Type B pancreatic cell (in vitro differentiated cells): ENCODE measurements around the gene CORO1C. TPM values are rescaled to one million over a fixed set of nuclear protein-coding genes. Genes with fewer than 3 reads are reported as not detected.

Source experiments
- DNase-seq: peaks from one replicate; pipeline ENCODE4 v3.0.0; 2021; ENCODE audit warnings: mixed read lengths; ENCODE audit not compliant: unreplicated experiment; ENCODE audit errors: extremely low spot score
- H3K27ac Mint-ChIP-seq: 2 replicates; pipeline ENCODE4 v1.8.0; 2021; ENCODE audit warnings: mild to moderate bottlenecking, mixed read lengths
- H3K27me3 Mint-ChIP-seq: 2 replicates; pipeline ENCODE4 v1.8.0; 2021; ENCODE audit warnings: mixed read lengths
- H3K36me3 Mint-ChIP-seq: 2 replicates; pipeline ENCODE4 v1.8.0; 2021; ENCODE audit warnings: mixed read lengths
- H3K4me1 Mint-ChIP-seq: one replicate; pipeline ENCODE4 v1.8.0; 2021; ENCODE audit warnings: mixed read lengths; ENCODE audit not compliant: unreplicated experiment
- H3K4me3 Mint-ChIP-seq: 2 replicates; pipeline ENCODE4 v1.8.0; 2021; ENCODE audit warnings: mild to moderate bottlenecking, mixed read lengths
- H3K9me3 Mint-ChIP-seq: 2 replicates; pipeline ENCODE4 v1.8.0; 2021; ENCODE audit warnings: mixed read lengths
- CTCF ChIP-seq: fragments of 200-600 bp; sonication (generic); conservative IDR thresholded peaks from 2 replicates; pipeline ENCODE4 v1.5.0; 2021; ENCODE audit warnings: antibody characterized with exemption, mild to moderate bottlenecking
- microRNA-seq: library from miRNA; unstranded; fragments of <30 nt; microRNA quantifications from one replicate; pipeline ENCODE4, GENCODE V29; 2020
- total RNA-seq: library from RNA; stranded (reverse); gene quantifications from 2 replicates; pipeline ENCODE4 v1.2.1, GENCODE V29; 2021; ENCODE audit warnings: low replicate concordance

The CORO1C gene
- total RNA-seq, 1 donor from 2014 or later: 103 TPM

GRCh38 chr12:108595711-108596647 lies 135.3 kb downstream of the CORO1C start:
- no peak for TF ChIP-seq CTCF
- no peaks in the 10 kb centered on the region for H3K9me3 Mint-ChIP-seq
- H3K27me3 Mint-ChIP-seq: no peaks in the 10 kb centered on the region
- no peak for DNase-seq
- H3K4me3 Mint-ChIP-seq: no peak overlapping the region
- no peaks in the 10 kb centered on the region for H3K36me3 Mint-ChIP-seq
- H3K27ac Mint-ChIP-seq: no peak overlapping the region
- peaks cover 7% of the 10 kb centered on the region for H3K4me1 Mint-ChIP-seq

Small RNA genes lying within 50 kb of the gene (microRNA-seq; reads per million reads assigned to microRNA genes)
- not detected for gene MIR4496

Other genes starting within 250 kb of the CORO1C start
- gene FICD, start 216.2 kb downstream of the CORO1C start, total RNA-seq: 4.7 and 4.9 TPM in 2 replicates
- gene SART3, start 170.3 kb downstream of the CORO1C start, total RNA-seq: 48.5 and 72.6 TPM in 2 replicates
- gene ISCU, start 168.9 kb downstream of the CORO1C start, total RNA-seq: 78.9 and 106 TPM in 2 replicates
- 0.33 and 27.2 TPM in 2 replicates for gene TMEM119, start 133.4 kb downstream of the CORO1C start, total RNA-seq
- gene SELPLG, start 97.6 kb downstream of the CORO1C start, total RNA-seq: 0.31 and 0.48 TPM in 2 replicates
- 32.2 and 33.7 TPM in 2 replicates for gene SSH1, start 126.1 kb upstream of the CORO1C start, total RNA-seq
- not detected in 2 replicates for gene DAO, start 148.6 kb upstream of the CORO1C start, total RNA-seq